Type B pancreatic cell (in vitro differentiated cells): ENCODE measurements around the gene MOB1A. TPM values are rescaled to one million over a fixed set of nuclear protein-coding genes. Genes with fewer than 3 reads are reported as not detected.
"Not testable (repeated sequence)": the region's sequence is repeated elsewhere in the genome, so short reads cannot be mapped to it uniquely, and the experiment has no call there.

Experiments
- DNase-seq: peaks from one replicate; pipeline ENCODE4 v3.0.0; 2021; ENCODE audit warnings: mixed read lengths; ENCODE audit not compliant: unreplicated experiment; ENCODE audit errors: extremely low spot score
- H3K27ac Mint-ChIP-seq: 2 replicates; pipeline ENCODE4 v1.8.0; 2021; ENCODE audit warnings: mild to moderate bottlenecking, mixed read lengths
- H3K27me3 Mint-ChIP-seq: 2 replicates; pipeline ENCODE4 v1.8.0; 2021; ENCODE audit warnings: mixed read lengths
- H3K36me3 Mint-ChIP-seq: 2 replicates; pipeline ENCODE4 v1.8.0; 2021; ENCODE audit warnings: mixed read lengths
- H3K4me1 Mint-ChIP-seq: one replicate; pipeline ENCODE4 v1.8.0; 2021; ENCODE audit warnings: mixed read lengths; ENCODE audit not compliant: unreplicated experiment
- H3K4me3 Mint-ChIP-seq: 2 replicates; pipeline ENCODE4 v1.8.0; 2021; ENCODE audit warnings: mild to moderate bottlenecking, mixed read lengths
- H3K9me3 Mint-ChIP-seq: 2 replicates; pipeline ENCODE4 v1.8.0; 2021; ENCODE audit warnings: mixed read lengths
- total RNA-seq: library from RNA; stranded (reverse); gene quantifications from 2 replicates; pipeline ENCODE4 v1.2.1, GENCODE V29; 2021; ENCODE audit warnings: low replicate concordance
- TF ChIP-seq, protein P1 (sequence below): fragments of 200-600 bp; sonication (generic); conservative IDR thresholded peaks from 2 replicates; pipeline ENCODE4 v1.5.0; 2021; ENCODE audit warnings: antibody characterized with exemption, mild to moderate bottlenecking

MOB1A gene
- total RNA-seq, 1 donor from 2014 or later: 95.4 TPM

DNA sequence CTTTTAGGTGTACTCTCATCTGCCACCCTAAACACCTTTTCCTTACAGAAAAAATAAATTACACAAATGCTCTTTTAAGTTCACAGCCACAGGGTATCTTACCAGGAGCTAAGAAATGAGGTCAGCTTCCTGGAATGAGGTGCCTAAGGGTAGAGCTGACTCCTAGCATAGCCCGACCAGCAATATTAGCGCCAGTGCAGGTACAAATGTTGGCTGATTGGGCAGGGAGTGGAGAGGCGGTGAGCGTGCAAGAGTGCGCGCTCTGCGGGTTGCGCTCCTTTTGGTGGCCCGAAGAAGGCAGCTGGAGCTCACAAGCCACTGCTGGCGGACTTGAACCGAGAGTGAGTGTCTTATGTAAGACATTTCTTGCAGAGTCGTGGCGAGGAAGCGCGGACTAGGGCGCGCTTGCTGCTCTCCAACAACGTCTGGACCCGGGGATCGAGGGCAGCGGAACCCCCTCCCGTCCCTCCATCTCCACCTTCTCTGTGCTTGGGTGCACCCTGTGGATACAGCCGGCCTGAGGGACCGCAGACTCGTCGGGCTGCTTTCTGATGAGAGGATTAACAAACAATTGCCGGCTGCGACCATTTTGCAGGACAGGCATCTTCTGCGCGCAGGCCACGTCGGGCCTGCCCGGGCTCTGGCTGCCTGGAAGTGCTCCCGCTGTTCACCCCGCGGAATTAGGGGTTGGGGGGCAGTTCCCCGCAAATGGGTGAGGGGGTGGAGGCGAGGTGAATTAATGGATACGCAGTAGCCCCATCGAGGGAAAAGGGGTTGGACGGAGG lies 48.3 kb downstream of the MOB1A start:
- no peaks in the 10 kb centered on the region for H3K4me1 Mint-ChIP-seq
- H3K4me3 Mint-ChIP-seq: no peak overlapping the region
- H3K27ac Mint-ChIP-seq: no peak overlapping the region
- no peak for DNase-seq
- TF ChIP-seq, protein P1, sequence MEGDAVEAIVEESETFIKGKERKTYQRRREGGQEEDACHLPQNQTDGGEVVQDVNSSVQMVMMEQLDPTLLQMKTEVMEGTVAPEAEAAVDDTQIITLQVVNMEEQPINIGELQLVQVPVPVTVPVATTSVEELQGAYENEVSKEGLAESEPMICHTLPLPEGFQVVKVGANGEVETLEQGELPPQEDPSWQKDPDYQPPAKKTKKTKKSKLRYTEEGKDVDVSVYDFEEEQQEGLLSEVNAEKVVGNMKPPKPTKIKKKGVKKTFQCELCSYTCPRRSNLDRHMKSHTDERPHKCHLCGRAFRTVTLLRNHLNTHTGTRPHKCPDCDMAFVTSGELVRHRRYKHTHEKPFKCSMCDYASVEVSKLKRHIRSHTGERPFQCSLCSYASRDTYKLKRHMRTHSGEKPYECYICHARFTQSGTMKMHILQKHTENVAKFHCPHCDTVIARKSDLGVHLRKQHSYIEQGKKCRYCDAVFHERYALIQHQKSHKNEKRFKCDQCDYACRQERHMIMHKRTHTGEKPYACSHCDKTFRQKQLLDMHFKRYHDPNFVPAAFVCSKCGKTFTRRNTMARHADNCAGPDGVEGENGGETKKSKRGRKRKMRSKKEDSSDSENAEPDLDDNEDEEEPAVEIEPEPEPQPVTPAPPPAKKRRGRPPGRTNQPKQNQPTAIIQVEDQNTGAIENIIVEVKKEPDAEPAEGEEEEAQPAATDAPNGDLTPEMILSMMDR: no peak
- no peaks in the 10 kb centered on the region for H3K9me3 Mint-ChIP-seq
- peaks cover 10% of the 10 kb centered on the region for H3K36me3 Mint-ChIP-seq
- H3K27me3 Mint-ChIP-seq: peaks cover 3% of the 10 kb centered on the region

- TF ChIP-seq, protein P1: peak; percentile 62
- H3K36me3 Mint-ChIP-seq: peaks cover 3% of the 10 kb centered on the region
- H3K4me3 Mint-ChIP-seq: no peak overlapping the region
- H3K9me3 Mint-ChIP-seq: no peaks in the 10 kb centered on the region
- H3K27ac Mint-ChIP-seq: no peak overlapping the region
- H3K4me1 Mint-ChIP-seq: no peaks in the 10 kb centered on the region
- H3K27me3 Mint-ChIP-seq: peaks cover 3% of the 10 kb centered on the region
- DNase-seq: no peak
Observed at GRCh38 chr2:74128206-74128605, 50.5 kb downstream of the MOB1A start.

DNA sequence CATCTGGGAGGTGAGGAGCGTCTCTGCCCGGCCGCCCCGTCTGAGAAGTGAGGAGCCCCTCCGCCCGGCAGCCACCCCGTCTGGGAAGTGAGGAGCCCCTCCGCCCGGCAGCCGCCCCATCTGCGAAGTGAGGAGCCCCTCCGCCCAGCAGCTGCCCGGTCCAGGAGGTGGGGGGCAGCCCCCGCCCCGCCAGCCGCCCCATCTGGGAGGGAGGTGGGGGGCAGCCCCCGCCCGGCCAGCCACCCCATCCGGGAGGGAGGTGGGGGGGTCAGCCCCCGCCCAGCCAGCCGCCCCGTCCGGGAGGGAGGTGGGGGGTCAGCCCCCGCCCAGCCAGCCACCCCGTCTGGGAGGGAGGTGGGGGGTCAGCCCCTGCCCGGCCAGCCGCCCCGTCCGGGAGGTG lies 54.7 kb downstream of the MOB1A start:
- H3K9me3 Mint-ChIP-seq, H3K27me3 Mint-ChIP-seq, H3K4me3 Mint-ChIP-seq, H3K4me1 Mint-ChIP-seq, H3K36me3 Mint-ChIP-seq, DNase-seq, H3K27ac Mint-ChIP-seq: not testable (repeated sequence)

- H3K27me3 Mint-ChIP-seq, H3K36me3 Mint-ChIP-seq, H3K9me3 Mint-ChIP-seq, H3K4me3 Mint-ChIP-seq, DNase-seq, H3K4me1 Mint-ChIP-seq, H3K27ac Mint-ChIP-seq: not testable (repeated sequence)
Observed at GRCh38 chr2:74121846-74122245, 56.8 kb downstream of the MOB1A start.

GRCh38 chr2:74119912-74120825 lies 58.5 kb downstream of the MOB1A start:
- Mint-ChIP-seq H3K4me3 (peak overlapping the region; percentile 77), H3K27me3 (peaks cover under 1% of the 10 kb centered on the region), H3K4me1 (no peaks in the 10 kb centered on the region), H3K27ac (peak overlapping the region; percentile 50), H3K36me3 (no peaks in the 10 kb centered on the region), H3K9me3 (peaks cover 5% of the 10 kb centered on the region)
- TF ChIP-seq, protein P1: no peak
- no peak for DNase-seq

DNA sequence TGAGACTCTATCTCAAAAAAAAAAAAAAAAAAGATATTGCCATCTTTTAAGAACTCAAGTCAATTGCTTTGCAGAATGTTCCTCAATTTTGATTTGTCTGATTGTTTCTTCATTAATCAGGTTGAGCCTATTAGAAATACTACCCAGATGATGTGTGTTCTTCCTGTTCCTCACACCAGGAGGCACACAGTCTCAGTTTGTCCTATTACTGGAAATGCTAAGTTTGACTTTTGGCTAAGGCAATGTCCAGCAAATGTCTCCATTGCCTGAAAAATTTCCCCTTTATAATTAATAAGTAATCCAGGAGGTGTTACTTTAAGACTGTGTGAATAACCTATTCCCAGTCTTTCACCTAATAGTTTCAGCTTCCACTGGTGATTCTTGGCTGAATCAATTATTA lies 59.3 kb downstream of the MOB1A start:
- Mint-ChIP-seq H3K4me1 (no peaks in the 10 kb centered on the region), H3K27ac (no peak overlapping the region), H3K9me3 (peaks cover 5% of the 10 kb centered on the region), H3K4me3 (no peak overlapping the region), H3K27me3 (peaks cover 3% of the 10 kb centered on the region), H3K36me3 (no peaks in the 10 kb centered on the region)
- TF ChIP-seq, protein P1: peak; percentile 26
- no peak for DNase-seq
